Ovary (tissue), 9 donors: ENCODE results near the gene MUC2. TPM values are rescaled to one million over a fixed set of nuclear protein-coding genes. Genes with fewer than 3 reads are reported as not detected.

Experiments used
- DNase-seq, 5 donors: peaks; one replicate each; pipeline ENCODE4 v3.0.0-alpha.2; 2019 to 2020
- H3K27ac ChIP-seq, 2 donors: fragments of 200-600 bp; one replicate each; pipeline versions ENCODE4 v1.5.1 to v1.8.0; 2019 to 2022
- H3K27me3 ChIP-seq: fragments of 200-600 bp; one replicate; pipeline ENCODE4 v1.8.0; 2022
- H3K36me3 ChIP-seq: fragments of 200-600 bp; sonication (generic); one replicate; pipeline ENCODE4 v1.5.1; 2019
- H3K4me1 ChIP-seq: one replicate; pipeline ENCODE4 v1.8.1; 2013; ENCODE audit warnings: mild to moderate bottlenecking, moderate library complexity; ENCODE audit not compliant: insufficient read depth
- H3K4me3 ChIP-seq: fragments of 200-600 bp; sonication (generic); one replicate; pipeline ENCODE4 v1.5.1; 2017
- H3K9me3 ChIP-seq, 2 donors: fragments of 200-600 bp in 1 of 2; sonication (generic) in 1 of 2; one replicate each; pipeline versions ENCODE4 v1.5.1 to v1.8.1; 2013 to 2019; ENCODE audit warnings: mild to moderate bottlenecking in 1 of 2, moderate library complexity in 1 of 2
- EP300 ChIP-seq: sonication (generic); formaldehyde crosslinking; IDR thresholded peaks from one replicate; pipeline ENCODE4 v1.6.1; 2017; ENCODE audit warnings: antibody characterized with exemption
- POLR2A ChIP-seq: fragments of 450-650 bp; IDR thresholded peaks from one replicate; pipeline ENCODE4 v1.6.1; 2017; ENCODE audit warnings: antibody characterized with exemption, mild to moderate bottlenecking, moderate library complexity
- WGBS, 3 donors: extraction: QIAGEN DNeasy Blood & Tissue Kit in 1 of 3; methylation state at CpG; one replicate each; pipeline versions ENCODE4 v1.1.5 to v1.1.7; 2013 to 2017; 5-methylcytosine and 5-hydroxymethylcytosine counted together
- intact Hi-C, 4 donors: fragments of 100-400 bp; cut with DNase I; formaldehyde crosslinking; loops; one replicate each; pipeline versions ENCODE4 v1.11.0 to v1.15.1; 2022 to 2023
- polyA plus RNA-seq, 2 donors: library from polyadenylated mRNA; stranded (reverse); fragments of 200-250 nt in 1 of 2; fragments of 350-450 nt in 1 of 2; fragmentation: Illumina TruSeq in 1 of 2; extraction: RNeasy Lipid Tissue Mini Kit (QIAGEN cat#74804) in 1 of 2; gene quantifications; one replicate each; pipeline ENCODE4 v1.2.3, GENCODE V29; 2013 to 2014
- total RNA-seq, 7 donors: library from RNA; depleted of rRNA in 2 of 7; stranded (reverse); fragments of >200 nt in 2 of 7; fragmentation: NEBNext Ultra II Directional in 3 of 7; extraction: Animal tissue kit (Norgen Biotek cat#: 25700) in 3 of 7; gene quantifications; one replicate each; pipeline versions ENCODE4 v1.1.0 to v1.2.4, GENCODE V29; 2016 to 2023
- TF ChIP-seq, protein P1 (sequence below), 3 donors: fragments of 450-650 bp in 2 of 3; fragments of 200-600 bp in 1 of 3; IDR thresholded peaks; one replicate each; pipeline versions ENCODE4 v1.5.1 to v1.8.0; 2016 to 2022; ENCODE audit warnings: antibody characterized with exemption in 3 of 3, mild to moderate bottlenecking in 1 of 3
- donor health status: DM: no; HTN: no; CAD: no; lungs with moderate emphysema.
- donor health status: DM: no; HTN: no; CAD: no.
- donor health status: Bipolar disorder and iron deficiency.
- donor health status: DM: yes; HTN: yes; CAD: no.
- donor health status: DM: no; HTN: no; CAD: no.
- donor health status: DM: yes; HTN: yes; CAD: no.

MUC2 gene
- total and polyA plus RNA-seq, 9 donors = 0.02 to 3.3 (median 0.10) TPM; not detected in 4

DNA sequence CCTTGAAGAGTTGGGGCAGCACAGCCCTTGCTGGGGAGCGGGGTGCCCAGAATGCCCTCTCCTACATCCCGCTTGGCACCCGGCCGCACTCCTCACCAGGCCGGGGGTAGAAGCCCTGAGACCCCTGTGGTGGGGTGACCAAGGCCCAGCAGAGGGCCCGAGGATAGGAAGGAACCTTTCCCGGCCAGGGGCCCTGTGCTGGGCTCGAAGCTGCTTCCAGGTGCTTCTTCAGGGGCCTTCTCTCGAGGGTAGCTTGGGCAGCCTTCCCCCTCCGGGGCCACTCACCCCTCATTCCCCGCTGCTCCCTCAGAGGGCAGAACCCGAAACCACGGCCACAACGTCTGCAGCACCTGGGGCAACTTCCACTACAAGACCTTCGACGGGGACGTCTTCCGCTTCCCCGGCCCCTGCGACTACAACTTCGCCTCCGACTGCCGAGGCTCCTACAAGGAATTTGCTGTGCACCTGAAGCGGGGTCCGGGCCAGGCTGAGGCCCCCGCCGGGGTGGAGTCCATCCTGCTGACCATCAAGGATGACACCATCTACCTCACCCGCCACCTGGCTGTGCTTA lies 752 bp downstream of the MUC2 start:
- no peak for TF ChIP-seq EP300
- TF ChIP-seq, protein P1, sequence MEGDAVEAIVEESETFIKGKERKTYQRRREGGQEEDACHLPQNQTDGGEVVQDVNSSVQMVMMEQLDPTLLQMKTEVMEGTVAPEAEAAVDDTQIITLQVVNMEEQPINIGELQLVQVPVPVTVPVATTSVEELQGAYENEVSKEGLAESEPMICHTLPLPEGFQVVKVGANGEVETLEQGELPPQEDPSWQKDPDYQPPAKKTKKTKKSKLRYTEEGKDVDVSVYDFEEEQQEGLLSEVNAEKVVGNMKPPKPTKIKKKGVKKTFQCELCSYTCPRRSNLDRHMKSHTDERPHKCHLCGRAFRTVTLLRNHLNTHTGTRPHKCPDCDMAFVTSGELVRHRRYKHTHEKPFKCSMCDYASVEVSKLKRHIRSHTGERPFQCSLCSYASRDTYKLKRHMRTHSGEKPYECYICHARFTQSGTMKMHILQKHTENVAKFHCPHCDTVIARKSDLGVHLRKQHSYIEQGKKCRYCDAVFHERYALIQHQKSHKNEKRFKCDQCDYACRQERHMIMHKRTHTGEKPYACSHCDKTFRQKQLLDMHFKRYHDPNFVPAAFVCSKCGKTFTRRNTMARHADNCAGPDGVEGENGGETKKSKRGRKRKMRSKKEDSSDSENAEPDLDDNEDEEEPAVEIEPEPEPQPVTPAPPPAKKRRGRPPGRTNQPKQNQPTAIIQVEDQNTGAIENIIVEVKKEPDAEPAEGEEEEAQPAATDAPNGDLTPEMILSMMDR (IDR thresholded peaks at IDR 0.05) = no peak
- TF ChIP-seq POLR2A = no peak
- H3K36me3 ChIP-seq = no peaks in the 10 kb centered on the region
- WGBS, 3 donors = 90 to 93% (median 90%) methylated on average over 27 to 28 of the region's 28 CpGs
- H3K4me3 ChIP-seq = no peak overlapping the region
- intact Hi-C loops = no loop called here
- H3K4me1 ChIP-seq = no peaks in the 10 kb centered on the region
- H3K27ac ChIP-seq = no peak overlapping the region
- peak in 2 of 5 donors; percentile 9 to 10 for DNase-seq
- H3K27me3 ChIP-seq = no peaks in the 10 kb centered on the region
- no peaks in the 10 kb centered on the region for H3K9me3 ChIP-seq

DNA sequence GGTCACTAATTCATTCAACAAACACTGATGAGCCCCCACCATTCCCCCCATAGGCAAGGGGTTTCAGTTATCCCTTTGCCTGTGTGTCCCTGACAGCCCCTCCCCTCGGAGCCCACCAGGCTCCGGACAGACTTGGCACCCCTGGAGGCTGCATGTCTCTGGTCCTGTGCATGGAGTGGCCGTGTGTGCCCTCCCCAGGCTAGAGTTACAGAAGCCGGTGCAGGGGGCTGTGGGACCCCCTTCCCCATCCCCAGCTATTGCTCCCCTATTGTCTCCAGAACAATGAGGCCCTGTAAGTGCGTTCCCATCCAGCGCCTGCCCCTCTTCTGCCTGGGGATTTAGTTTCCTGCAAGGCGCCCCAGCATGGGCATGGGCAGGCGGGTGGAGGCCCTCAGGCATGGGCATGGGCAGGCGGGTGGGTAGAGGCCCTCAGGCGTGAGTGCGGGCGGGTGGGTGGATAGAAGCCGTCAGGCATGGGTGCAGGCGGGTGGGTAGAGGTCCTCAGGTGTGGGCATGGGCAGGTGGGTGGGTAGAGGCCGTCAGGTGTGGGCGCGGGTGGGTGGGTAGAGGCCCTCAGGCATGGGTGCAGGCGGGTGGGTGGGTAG lies 1.5 kb downstream of the MUC2 start:
- peak in 2 of 5 donors; percentile 1 to 11 for DNase-seq
- Histone ChIP-seq H3K4me3 (no peak overlapping the region), H3K27ac (no peak overlapping the region), H3K4me1 (no peaks in the 10 kb centered on the region), H3K27me3 (no peaks in the 10 kb centered on the region), H3K9me3 (no peaks in the 10 kb centered on the region), H3K36me3 (no peaks in the 10 kb centered on the region)
- intact Hi-C loops = no loop called here
- 68 to 77% (median 77%) methylated on average over 14 to 18 of the region's 18 CpGs for WGBS, 3 donors
- TF ChIP-seq EP300 (no peak), POLR2A (no peak)
- TF ChIP-seq, protein P1 (IDR thresholded peaks at IDR 0.05) = no peak

DNA sequence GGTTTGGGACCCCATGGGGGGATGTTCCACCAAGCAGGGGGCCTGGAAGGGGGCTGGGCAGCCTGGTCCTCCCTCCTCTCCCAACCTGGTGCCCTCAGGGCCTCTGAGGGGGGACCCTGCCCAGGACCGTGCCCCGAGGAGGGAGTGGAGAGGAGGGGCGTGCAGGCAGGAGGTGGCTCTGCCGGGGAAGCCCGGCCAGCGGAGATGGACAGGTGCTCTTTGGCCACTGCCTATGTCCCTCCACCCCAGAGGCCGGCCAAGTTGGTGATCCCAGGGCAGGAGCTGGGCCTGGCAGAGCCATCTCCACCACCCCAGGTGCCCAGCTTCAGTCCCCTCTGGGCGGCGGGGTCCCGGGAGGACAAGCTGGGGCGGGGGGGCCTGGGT lies 2.4 kb downstream of the MUC2 start:
- no peaks in the 10 kb centered on the region for H3K36me3 ChIP-seq
- no peak overlapping the region for H3K4me3 ChIP-seq
- H3K9me3 ChIP-seq = no peaks in the 10 kb centered on the region
- TF ChIP-seq, protein P1 (IDR thresholded peaks at IDR 0.05) = no peak
- TF ChIP-seq POLR2A (no peak), EP300 (no peak)
- peak in 3 of 5 donors; percentile 6 to 27 (median 7) for DNase-seq
- intact Hi-C loops = no loop called here
- H3K4me1 ChIP-seq = no peaks in the 10 kb centered on the region
- no peak overlapping the region for H3K27ac ChIP-seq
- H3K27me3 ChIP-seq = no peaks in the 10 kb centered on the region
- WGBS, 3 donors = 80 to 87% (median 85%) methylated on average over 8 to 11 of the region's 11 CpGs

DNA sequence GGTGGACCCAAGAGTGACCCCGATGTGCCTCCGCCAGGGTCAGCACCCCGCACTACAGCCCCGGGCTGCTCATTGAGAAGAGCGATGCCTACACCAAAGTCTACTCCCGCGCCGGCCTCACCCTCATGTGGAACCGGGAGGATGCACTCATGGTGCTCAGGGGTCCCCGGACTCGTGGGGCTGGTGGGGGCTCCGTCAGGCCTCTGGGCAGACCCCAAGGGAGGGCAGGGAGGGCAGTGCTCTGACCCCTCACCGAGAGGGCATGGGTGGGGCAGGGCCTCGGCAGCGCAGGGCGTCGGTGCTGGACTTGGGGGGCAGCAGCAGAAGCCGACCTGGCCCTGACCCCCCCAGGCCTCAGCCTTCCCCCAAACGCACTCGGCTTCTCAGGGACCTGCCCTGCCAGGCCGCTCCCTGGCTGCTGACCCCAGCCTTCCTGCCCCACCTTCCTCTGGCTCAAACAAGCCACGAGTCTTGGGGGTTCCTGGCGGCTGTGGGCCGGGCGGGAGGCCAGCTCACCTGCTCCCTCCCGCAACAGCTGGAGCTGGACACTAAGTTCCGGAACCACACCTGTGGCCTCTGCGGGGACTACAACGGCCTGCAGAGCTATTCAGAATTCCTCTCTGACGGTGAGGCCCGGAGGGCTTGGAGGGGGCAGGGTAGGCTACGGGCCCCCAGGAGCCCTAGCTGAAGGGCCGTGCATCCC lies 2.9 kb downstream of the MUC2 start:
- Histone ChIP-seq H3K27ac (no peak overlapping the region), H3K9me3 (no peaks in the 10 kb centered on the region), H3K36me3 (no peaks in the 10 kb centered on the region), H3K4me3 (no peak overlapping the region), H3K4me1 (no peaks in the 10 kb centered on the region), H3K27me3 (no peaks in the 10 kb centered on the region)
- whole genome bisulfite sequencing, 3 donors = 65 to 68% (median 67%) methylated on average over 18 to 33 of the region's 33 CpGs
- intact Hi-C loops = no loop called here
- TF ChIP-seq EP300 (no peak), POLR2A (no peak)
- TF ChIP-seq, protein P1 (IDR thresholded peaks at IDR 0.05) = no peak
- peak in 2 of 5 donors; percentile 8 to 12 for DNase-seq
